Sigmoid colon (tissue), 4 donors: Measurements from ENCODE around the gene IQGAP2.

ENCODE experiments used
- EP300 ChIP-seq, 4 donors: sonication (generic); formaldehyde crosslinking; IDR thresholded peaks; one replicate each; pipeline ENCODE4 v1.6.1; 2017; ENCODE audit warnings: antibody characterized with exemption in 4 of 4
- POLR2A ChIP-seq, 2 donors: fragments of 450-650 bp; IDR thresholded peaks; one replicate each; pipeline ENCODE4 v1.6.1; 2016; ENCODE audit warnings: antibody characterized with exemption in 2 of 2, mild to moderate bottlenecking in 2 of 2, moderate library complexity in 2 of 2
- POLR2AphosphoS5 ChIP-seq, 4 donors: sonication (generic); formaldehyde crosslinking; IDR thresholded peaks; one replicate each; pipeline ENCODE4 v1.6.1; 2017; ENCODE audit warnings: antibody characterized with exemption in 4 of 4
- TF ChIP-seq, protein P1 (sequence below), 4 experiments: fragments of 450-650 bp in 3 of 4; fragments of 200-600 bp in 1 of 4; IDR thresholded peaks; one replicate each; pipeline ENCODE4 v1.5.1; 2016 to 2019; ENCODE audit warnings: antibody characterized with exemption in 4 of 4, mild to moderate bottlenecking in 3 of 4, moderate library complexity in 2 of 4

DNA sequence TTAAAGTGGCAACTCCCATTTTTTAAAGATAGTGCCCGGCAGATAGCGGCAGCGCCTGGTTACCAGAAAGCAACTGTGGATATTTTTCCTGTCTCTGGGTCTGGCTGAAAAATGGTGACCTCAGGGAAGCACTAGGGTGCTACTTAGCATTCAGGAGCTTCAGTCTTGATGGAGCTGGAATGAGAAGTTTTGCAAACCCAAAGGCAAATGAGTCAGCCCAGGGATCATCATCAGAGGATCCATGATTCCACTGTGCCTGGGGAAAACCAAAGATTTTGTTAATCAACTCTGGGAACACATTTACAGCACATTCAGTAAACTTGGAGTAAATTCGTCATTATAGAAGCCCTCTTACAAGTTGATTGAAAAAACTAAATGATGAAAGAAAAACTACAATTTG is 339.5 kb downstream of the IQGAP2 start:
- TF ChIP-seq, protein P1, sequence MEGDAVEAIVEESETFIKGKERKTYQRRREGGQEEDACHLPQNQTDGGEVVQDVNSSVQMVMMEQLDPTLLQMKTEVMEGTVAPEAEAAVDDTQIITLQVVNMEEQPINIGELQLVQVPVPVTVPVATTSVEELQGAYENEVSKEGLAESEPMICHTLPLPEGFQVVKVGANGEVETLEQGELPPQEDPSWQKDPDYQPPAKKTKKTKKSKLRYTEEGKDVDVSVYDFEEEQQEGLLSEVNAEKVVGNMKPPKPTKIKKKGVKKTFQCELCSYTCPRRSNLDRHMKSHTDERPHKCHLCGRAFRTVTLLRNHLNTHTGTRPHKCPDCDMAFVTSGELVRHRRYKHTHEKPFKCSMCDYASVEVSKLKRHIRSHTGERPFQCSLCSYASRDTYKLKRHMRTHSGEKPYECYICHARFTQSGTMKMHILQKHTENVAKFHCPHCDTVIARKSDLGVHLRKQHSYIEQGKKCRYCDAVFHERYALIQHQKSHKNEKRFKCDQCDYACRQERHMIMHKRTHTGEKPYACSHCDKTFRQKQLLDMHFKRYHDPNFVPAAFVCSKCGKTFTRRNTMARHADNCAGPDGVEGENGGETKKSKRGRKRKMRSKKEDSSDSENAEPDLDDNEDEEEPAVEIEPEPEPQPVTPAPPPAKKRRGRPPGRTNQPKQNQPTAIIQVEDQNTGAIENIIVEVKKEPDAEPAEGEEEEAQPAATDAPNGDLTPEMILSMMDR (IDR thresholded peaks at IDR 0.05): no peak
- no peak for TF ChIP-seq POLR2AphosphoS5 (IDR thresholded peaks at IDR 0.05)
- TF ChIP-seq POLR2A (IDR thresholded peaks at IDR 0.05): no peak
- no peak for TF ChIP-seq EP300 (IDR thresholded peaks at IDR 0.05)
